ENCODE results near the gene CIAPIN1. TPM values are rescaled to one million over a fixed set of nuclear protein-coding genes. Genes with fewer than 3 reads are reported as not detected.

The CIAPIN1 gene
- total RNA-seq, 1 donor, result 39.3 TPM

DNA sequence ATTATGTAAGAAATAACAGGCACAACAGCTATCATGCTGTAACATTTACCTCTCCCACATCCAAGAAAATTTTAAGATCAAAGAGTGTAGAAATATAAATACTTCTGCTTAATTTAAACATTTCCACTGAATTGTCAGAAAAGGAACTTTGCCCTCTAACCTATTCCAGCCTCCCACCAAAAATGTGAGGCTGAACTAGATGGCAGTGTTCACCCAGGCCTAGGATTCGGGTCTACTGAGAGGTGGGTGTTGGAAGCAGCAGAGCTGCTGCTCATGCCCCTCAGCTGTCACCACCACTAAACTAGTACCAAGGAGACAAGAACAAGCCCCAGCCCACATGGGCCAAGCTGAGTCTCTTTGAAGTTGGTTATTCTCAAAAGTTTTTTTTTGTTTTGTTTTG, 11.3 kb downstream of the CIAPIN1 start:
- no peak for DNase-seq (ENCODE audit: low read depth)
- no peak overlapping the region for H3K4me3 ChIP-seq (ENCODE audit: low read depth, low read length)
- TF ChIP-seq, protein P1, sequence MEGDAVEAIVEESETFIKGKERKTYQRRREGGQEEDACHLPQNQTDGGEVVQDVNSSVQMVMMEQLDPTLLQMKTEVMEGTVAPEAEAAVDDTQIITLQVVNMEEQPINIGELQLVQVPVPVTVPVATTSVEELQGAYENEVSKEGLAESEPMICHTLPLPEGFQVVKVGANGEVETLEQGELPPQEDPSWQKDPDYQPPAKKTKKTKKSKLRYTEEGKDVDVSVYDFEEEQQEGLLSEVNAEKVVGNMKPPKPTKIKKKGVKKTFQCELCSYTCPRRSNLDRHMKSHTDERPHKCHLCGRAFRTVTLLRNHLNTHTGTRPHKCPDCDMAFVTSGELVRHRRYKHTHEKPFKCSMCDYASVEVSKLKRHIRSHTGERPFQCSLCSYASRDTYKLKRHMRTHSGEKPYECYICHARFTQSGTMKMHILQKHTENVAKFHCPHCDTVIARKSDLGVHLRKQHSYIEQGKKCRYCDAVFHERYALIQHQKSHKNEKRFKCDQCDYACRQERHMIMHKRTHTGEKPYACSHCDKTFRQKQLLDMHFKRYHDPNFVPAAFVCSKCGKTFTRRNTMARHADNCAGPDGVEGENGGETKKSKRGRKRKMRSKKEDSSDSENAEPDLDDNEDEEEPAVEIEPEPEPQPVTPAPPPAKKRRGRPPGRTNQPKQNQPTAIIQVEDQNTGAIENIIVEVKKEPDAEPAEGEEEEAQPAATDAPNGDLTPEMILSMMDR (IDR thresholded peaks at IDR 0.05; ENCODE audit: insufficient read depth, low read length), result no peak

DNA sequence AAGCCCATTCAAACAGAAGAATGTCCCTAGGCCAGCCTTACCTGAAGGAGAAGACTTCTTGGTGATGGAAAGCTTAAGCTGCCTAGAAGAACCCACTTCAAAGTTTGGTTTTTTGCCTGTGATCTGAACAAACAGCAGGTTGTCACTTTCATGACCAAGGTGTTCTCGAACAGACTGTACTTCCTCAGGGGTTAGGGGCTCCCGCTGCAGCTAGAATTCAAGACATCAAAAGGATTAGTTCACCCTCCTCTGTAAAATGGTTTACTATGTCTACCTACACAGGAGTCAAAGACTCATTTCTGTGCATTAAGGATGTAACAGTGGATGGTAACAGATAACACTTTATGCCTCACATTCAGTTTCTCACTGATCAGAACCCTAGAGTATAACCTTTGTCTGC, 13.2 kb downstream of the CIAPIN1 start:
- DNase-seq (ENCODE audit: low read depth), result no peak
- TF ChIP-seq, protein P1 (IDR thresholded peaks at IDR 0.05; ENCODE audit: insufficient read depth, low read length), result no peak
- H3K4me3 ChIP-seq (ENCODE audit: low read depth, low read length), result no peak overlapping the region

DNA sequence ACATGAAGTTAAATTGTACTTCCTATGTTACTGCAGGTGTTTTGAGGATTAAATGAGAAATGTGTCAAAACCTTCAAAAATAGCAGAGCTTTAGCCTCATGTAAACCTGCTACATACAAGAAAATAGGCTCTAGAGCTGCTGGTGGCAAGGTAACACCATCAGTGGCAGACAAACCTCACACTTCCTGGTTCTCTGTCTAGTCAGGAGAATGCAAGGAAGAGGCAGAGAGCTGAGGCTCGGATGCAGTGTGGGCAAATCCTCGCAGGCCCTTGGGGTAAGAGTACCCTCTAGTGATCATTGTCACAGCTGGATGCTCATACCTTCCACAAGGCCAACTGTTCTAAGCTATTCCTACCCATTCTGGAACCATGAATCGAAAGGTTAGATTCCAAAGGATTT, 14.2 kb downstream of the CIAPIN1 start:
- no peak for DNase-seq (ENCODE audit: low read depth)
- TF ChIP-seq, protein P1 (IDR thresholded peaks at IDR 0.05; ENCODE audit: insufficient read depth, low read length), result no peak
- H3K4me3 ChIP-seq (ENCODE audit: low read depth, low read length), result no peak overlapping the region

DNA sequence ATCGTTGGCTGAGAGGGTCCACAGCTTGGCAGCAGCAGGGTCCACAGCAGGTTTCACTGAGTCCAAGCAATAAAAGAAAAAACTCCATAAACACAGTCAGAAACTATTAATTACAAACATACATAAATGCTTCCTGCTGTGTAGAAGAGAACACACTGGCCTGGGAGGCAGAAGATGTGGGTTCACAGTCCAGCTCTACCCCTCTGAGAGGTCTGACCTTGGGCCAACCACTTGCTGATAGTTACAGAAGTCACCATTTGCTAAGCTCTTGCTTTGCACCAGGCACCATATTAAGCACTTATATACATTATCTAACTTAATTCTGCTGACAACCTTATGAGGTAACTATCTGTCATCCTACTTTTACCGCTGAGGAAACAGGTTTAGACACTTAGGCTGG, 14.7 kb downstream of the CIAPIN1 start:
- TF ChIP-seq, protein P1 (IDR thresholded peaks at IDR 0.05; ENCODE audit: insufficient read depth, low read length), result no peak
- no peak overlapping the region for H3K4me3 ChIP-seq (ENCODE audit: low read depth, low read length)
- no peak for DNase-seq (ENCODE audit: low read depth)

DNA sequence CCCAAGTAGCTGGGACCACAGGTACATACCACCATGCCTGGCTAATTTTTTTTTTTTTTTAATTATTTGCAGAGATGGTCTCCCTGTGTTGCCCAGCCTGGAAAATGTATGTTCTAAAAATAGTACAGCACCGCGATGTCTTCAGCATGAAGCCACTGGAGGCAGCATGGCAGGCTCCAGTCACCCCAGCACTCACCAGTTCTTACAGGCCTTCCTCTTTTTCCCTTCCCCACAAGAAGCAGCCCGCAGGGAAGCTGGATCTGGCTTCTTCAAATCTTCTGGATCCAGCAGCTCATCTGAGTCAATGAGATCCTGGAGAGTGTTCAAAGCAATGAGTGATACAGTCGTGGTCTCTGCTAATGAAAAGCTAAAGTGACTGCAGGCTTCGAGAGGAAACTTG, 16.2 kb downstream of the CIAPIN1 start:
- no peak for DNase-seq (ENCODE audit: low read depth)
- TF ChIP-seq, protein P1 (IDR thresholded peaks at IDR 0.05; ENCODE audit: insufficient read depth, low read length), result no peak
- H3K4me3 ChIP-seq (ENCODE audit: low read depth, low read length), result no peak overlapping the region

DNA sequence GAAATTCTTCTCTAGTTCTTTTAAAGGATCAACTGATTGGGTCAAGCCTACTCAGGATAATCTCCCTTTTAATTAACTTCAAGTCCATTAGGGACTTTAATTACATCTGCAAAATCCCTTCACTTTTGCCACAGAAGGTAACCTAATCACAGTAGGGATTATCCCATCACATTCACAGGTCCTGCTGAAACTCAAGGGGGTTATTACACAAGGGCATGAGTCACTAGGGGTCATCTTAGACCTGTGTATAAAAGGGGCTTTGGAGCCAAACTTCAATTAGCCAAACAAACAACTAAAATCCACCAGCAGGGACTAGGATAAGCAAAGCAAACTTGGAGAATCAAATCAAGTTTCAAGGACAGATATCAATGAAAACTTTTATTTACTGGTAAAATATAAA, 19.4 kb downstream of the CIAPIN1 start:
- no peak overlapping the region for H3K4me3 ChIP-seq (ENCODE audit: low read depth, low read length)
- no peak for DNase-seq (ENCODE audit: low read depth)
- TF ChIP-seq, protein P1 (IDR thresholded peaks at IDR 0.05; ENCODE audit: insufficient read depth, low read length), result no peak

DNA sequence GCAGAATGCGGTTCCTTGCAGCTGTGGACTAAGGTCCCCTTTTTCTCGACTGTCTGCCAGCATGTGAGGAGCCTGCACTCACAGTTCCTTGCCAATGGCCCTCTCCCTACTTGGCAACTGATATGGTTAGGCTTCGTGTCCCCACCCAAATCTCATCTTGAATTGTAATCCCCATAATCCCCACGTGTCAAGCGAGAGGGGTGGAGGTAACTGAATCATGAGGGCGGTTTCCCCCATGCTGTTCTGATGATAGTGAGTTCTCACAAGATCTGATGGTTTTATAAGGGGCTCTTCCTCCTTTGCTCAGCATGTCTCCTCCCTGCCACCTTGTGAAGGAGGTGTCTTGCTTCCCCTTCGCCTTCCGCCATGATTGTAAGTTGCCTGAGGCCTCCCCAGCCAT, 19.9 kb downstream of the CIAPIN1 start:
- no peak for DNase-seq (ENCODE audit: low read depth)
- TF ChIP-seq, protein P1 (IDR thresholded peaks at IDR 0.05; ENCODE audit: insufficient read depth, low read length), result no peak
- no peak overlapping the region for H3K4me3 ChIP-seq (ENCODE audit: low read depth, low read length)

Data from fibroblast of the aortic adventitia (primary cell).